PC-3 (cell line): ENCODE results near the gene SCARB2. TPM values are rescaled to one million over a fixed set of nuclear protein-coding genes. Genes with fewer than 3 reads are reported as not detected.

Source experiments
- ATAC-seq: fragments of 200-7000 bp; cut with Tn5 transposase; 2 replicates; pipeline ENCODE4 v1.9.1; 2020; ENCODE audit warnings: mild to moderate bottlenecking, moderate library complexity
- BruUV-seq: library from RNA; stranded (reverse); fragments of 400-500 nt; replicated peaks from 2 replicates; lab custom pipeline; 2021; lab: Mats Ljungman, UMichigan
- CTCF ChIA-PET: fragments of 300-600 bp; sonication (Branson Sonifier 250); formaldehyde crosslinking; loops from one replicate; lab custom pipeline; 2022; ENCODE audit warnings: antibody characterized with exemption; lab: Charles Lee
- POLR2A ChIA-PET: fragments of 300-600 bp; sonication (Branson Sonifier 250); formaldehyde crosslinking; loops from one replicate; lab custom pipeline; 2022; ENCODE audit warnings: antibody characterized with exemption; ENCODE audit not compliant: unreplicated experiment; lab: Charles Lee
- DNase-seq: peaks from one replicate; pipeline ENCODE4 v3.0.0-alpha.2; 2015
- H2AFZ ChIP-seq: fragments of 300-600 bp; sonication (generic); 2 replicates; pipeline ENCODE4 v1.6.0; 2016; ENCODE audit warnings: antibody characterized with exemption, low read length
- H3F3A ChIP-seq: fragments of 300-600 bp; sonication (generic); one replicate; pipeline ENCODE4 v1.6.0; 2017; ENCODE audit warnings: antibody characterized with exemption, low read length, control low read depth, mild to moderate bottlenecking; ENCODE audit not compliant: unreplicated experiment
- H3K27ac ChIP-seq: fragments of 300-600 bp; sonication (generic); 2 replicates; pipeline ENCODE4 v1.5.1; 2016; ENCODE audit warnings: mild to moderate bottlenecking, low read length
- H3K27me3 ChIP-seq: fragments of 300-600 bp; sonication (generic); 2 replicates; pipeline ENCODE4 v1.6.1; 2016; ENCODE audit warnings: low read length, mixed read lengths
- H3K36me3 ChIP-seq: fragments of 300-600 bp; sonication (generic); 2 replicates; pipeline ENCODE4 v1.6.1; 2016; ENCODE audit warnings: low read depth, mixed run types, low read length, mixed read lengths
- H3K4me1 ChIP-seq: fragments of 300-600 bp; sonication (generic); 2 replicates; pipeline ENCODE4 v1.5.1; 2016; ENCODE audit warnings: low read length; ENCODE audit not compliant: insufficient read depth
- H3K4me2 ChIP-seq: fragments of 300-600 bp; sonication (generic); 2 replicates; pipeline ENCODE4 v1.6.0; 2016; ENCODE audit warnings: low read length
- H3K4me3 ChIP-seq: fragments of 300-600 bp; sonication (generic); 2 replicates; pipeline ENCODE4 v1.5.1; 2016; ENCODE audit warnings: mild to moderate bottlenecking, low read length, mixed read lengths
- H3K79me2 ChIP-seq: fragments of 300-600 bp; sonication (generic); 2 replicates; pipeline ENCODE4 v1.6.1; 2017; ENCODE audit warnings: low read length, mixed read lengths
- H3K9ac ChIP-seq: fragments of 300-600 bp; sonication (generic); 2 replicates; pipeline ENCODE4 v1.6.0; 2016; ENCODE audit warnings: mild to moderate bottlenecking, low read length
- H3K9me2 ChIP-seq: fragments of 300-600 bp; sonication (generic); replicated peaks from 2 replicates; pipeline ENCODE4 v1.6.1; 2016; ENCODE audit warnings: mixed run types, low read length, mixed read lengths
- H3K9me3 ChIP-seq: fragments of 300-600 bp; sonication (generic); 2 replicates; pipeline ENCODE4 v1.6.1; 2016; ENCODE audit warnings: low read length, mixed read lengths
- H4K20me1 ChIP-seq: fragments of 300-600 bp; sonication (generic); 2 replicates; pipeline ENCODE4 v1.6.1; 2016; ENCODE audit warnings: low read length, mixed read lengths
- EZH2 ChIP-seq: fragments of 300-600 bp; sonication (generic); IDR thresholded peaks from one replicate; pipeline ENCODE4 v1.6.1; 2017; ENCODE audit warnings: antibody characterized with exemption, mild to moderate bottlenecking, low read length; ENCODE audit not compliant: unreplicated experiment
- EZH2phosphoT487 ChIP-seq: fragments of 300-600 bp; sonication (generic); IDR thresholded peaks from 2 replicates; pipeline ENCODE4 v1.6.1; 2018; ENCODE audit warnings: mild to moderate bottlenecking, antibody characterized with exemption, low read length, borderline replicate concordance
- intact Hi-C: fragments of 100-400 bp; cut with micrococcal nuclease; formaldehyde crosslinking; loops from 2 replicates; pipeline ENCODE4 v1.9.0; 2023
- total RNA-seq: library from RNA; depleted of rRNA; stranded (reverse); fragments of >200 nt; gene quantifications from 2 replicates; pipeline ENCODE4 v1.2.3, GENCODE V29; 2014
- TF ChIP-seq, protein P1 (sequence below): fragments of 300-600 bp; sonication (generic); conservative IDR thresholded peaks from 2 replicates; pipeline ENCODE4 v1.5.1; 2017; ENCODE audit warnings: antibody characterized with exemption, low read depth, mild to moderate bottlenecking, low read length

The SCARB2 gene
- total RNA-seq, 1 experiment from 2014 or later: 56.3 TPM

DNA sequence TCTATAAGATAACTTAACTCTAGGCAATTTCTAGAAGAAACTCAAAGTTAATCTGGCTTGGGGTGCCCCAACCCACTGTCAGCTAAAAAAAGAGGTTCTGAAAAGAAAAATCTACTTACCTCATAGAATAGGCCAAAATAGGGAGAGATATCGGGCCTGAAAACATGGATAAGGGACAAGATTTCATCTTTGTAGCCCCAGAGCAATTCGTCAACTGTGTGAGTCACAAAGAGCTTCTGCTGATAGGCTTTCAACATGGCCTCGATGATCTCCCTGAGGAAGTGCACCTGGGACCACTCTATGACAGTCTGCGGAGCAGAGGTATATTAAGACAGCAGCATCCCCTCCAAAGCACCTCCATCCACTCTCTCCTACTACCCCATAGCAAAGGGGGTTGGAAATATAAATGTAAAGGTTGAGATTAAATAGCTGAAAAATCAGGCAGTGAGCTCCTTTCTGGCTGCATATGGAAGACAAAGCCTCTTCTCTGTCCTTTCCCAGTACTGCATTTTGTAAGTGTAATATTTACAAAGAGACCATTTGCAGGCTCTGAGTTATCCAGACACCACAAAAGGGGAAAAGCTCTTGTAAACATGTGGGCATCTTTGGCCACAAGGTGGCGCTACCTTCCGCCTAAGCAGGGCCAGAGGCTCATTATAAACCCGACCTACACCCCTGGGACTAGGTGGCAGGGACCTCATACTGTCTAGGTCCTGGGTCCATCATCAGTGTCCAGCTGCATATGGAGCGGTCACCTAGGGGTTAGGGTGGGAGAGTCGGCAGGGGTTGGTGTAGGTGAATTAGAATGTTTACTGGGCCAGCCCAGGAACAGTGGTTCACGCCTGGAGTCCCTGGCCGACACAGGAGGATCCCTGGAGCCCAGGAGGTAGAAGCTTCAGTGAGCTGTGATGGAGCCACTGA is 34.0 kb downstream of the SCARB2 start:
- Histone ChIP-seq H3K36me3 (0 out of 2 replicates have a peak, but pooled peaks cover 3% of the 10 kb centered on the region), H3K4me1 (no peaks in the 10 kb centered on the region), H3K4me3 (no peak overlapping the region), H3F3A (no peaks in the 10 kb centered on the region), H3K9ac (no peak overlapping the region), H3K9me2 (no peaks in the 10 kb centered on the region), H3K27me3 (no peaks in the 10 kb centered on the region), H3K9me3 (no peaks in the 10 kb centered on the region), H2AFZ (no peak overlapping the region), H3K4me2 (no peak overlapping the region), H3K27ac (no peak overlapping the region), H3K79me2 (no peaks in the 10 kb centered on the region), H4K20me1 (no peaks in the 10 kb centered on the region)
- POLR2A ChIA-PET: no interaction called here
- no peak for TF ChIP-seq EZH2
- TF ChIP-seq, protein P1, sequence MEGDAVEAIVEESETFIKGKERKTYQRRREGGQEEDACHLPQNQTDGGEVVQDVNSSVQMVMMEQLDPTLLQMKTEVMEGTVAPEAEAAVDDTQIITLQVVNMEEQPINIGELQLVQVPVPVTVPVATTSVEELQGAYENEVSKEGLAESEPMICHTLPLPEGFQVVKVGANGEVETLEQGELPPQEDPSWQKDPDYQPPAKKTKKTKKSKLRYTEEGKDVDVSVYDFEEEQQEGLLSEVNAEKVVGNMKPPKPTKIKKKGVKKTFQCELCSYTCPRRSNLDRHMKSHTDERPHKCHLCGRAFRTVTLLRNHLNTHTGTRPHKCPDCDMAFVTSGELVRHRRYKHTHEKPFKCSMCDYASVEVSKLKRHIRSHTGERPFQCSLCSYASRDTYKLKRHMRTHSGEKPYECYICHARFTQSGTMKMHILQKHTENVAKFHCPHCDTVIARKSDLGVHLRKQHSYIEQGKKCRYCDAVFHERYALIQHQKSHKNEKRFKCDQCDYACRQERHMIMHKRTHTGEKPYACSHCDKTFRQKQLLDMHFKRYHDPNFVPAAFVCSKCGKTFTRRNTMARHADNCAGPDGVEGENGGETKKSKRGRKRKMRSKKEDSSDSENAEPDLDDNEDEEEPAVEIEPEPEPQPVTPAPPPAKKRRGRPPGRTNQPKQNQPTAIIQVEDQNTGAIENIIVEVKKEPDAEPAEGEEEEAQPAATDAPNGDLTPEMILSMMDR: peak; percentile 87
- BruUV-seq: no TSS peak
- intact Hi-C loops: loop anchor here (1.0 to 5.0 kb wide), 5 partner anchors 67 to 323 kb away; partner anchors contain the start of gene STBD1
- DNase-seq (peak; percentile 84), ATAC-seq (peak; percentile 94)
- CTCF ChIA-PET: interaction anchor here (0.6 to 1.2 kb wide), 5 partner anchors 32 to 325 kb away, joined by 3 to 5 read pairs (median 4); partner anchors contain the start of gene STBD1

DNA sequence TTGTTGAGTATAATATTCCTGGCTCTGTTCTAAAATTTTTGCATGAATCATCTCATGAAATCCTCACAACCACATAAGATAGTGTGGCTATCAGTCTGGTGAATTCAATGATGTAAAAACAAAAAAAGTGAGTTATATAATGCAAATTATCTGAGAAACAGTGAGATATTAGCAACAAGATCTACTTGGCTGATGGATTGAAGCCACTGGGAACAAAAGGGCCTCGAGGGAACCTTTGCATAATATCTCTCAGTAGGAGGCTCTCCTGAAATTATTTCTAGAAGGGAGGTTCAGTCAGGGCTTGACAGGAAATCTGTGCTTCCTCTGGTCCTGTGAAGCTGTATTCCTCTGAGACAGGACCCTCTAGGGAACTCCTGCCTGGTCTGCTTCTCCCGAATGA is 35.3 kb downstream of the SCARB2 start:
- Histone ChIP-seq H3K79me2 (no peaks in the 10 kb centered on the region), H3K27ac (no peak overlapping the region), H3K4me1 (no peaks in the 10 kb centered on the region), H4K20me1 (no peaks in the 10 kb centered on the region), H3K9me3 (no peaks in the 10 kb centered on the region), H3K4me2 (no peak overlapping the region), H3K36me3 (0 out of 2 replicates have a peak, but pooled peaks cover 3% of the 10 kb centered on the region), H3F3A (no peaks in the 10 kb centered on the region), H3K9ac (no peak overlapping the region), H3K27me3 (no peaks in the 10 kb centered on the region), H3K9me2 (no peaks in the 10 kb centered on the region), H3K4me3 (no peak overlapping the region), H2AFZ (no peak overlapping the region)
- ATAC-seq: no peak
- no TSS peak for BruUV-seq
- TF ChIP-seq EZH2phosphoT487: no peak
- no peak for TF ChIP-seq EZH2
- TF ChIP-seq, protein P1: no peak
- no peak for DNase-seq
- intact Hi-C loops: no loop called here
- POLR2A ChIA-PET: no interaction called here
- CTCF ChIA-PET: interaction anchor here (0.6 kb wide), 1 partner anchor 178 kb away, joined by 3 read pairs; no protein-coding TSS in a partner anchor

DNA sequence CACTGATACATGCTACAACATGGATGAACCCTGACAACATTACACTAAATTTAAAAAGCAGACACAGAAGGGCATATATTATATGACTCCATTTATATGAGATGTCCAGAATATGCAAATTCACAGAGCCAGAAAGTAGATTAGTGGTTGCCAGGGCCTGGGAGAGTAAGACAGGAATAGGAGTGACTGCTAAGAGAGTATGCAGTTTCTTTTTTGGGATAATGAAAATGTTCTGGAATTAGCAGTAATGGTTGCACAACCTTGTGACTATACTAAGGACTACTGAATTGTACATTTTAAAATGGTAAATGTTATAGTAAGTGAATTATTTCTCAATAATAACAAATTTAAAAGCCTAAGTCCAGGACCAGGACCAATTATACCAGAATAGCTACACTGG is 35.9 kb downstream of the SCARB2 start:
- BruUV-seq: no TSS peak
- ChIA-PET CTCF (no interaction called here), POLR2A (no interaction called here)
- TF ChIP-seq EZH2: no peak
- TF ChIP-seq, protein P1: no peak
- no peak for TF ChIP-seq EZH2phosphoT487
- no peak for ATAC-seq
- no peaks in the 10 kb centered on the region for H3K27me3 ChIP-seq
- no peaks in the 10 kb centered on the region for H3K79me2 ChIP-seq
- no peak overlapping the region for H3K4me3 ChIP-seq
- intact Hi-C loops: no loop called here
- no peak for DNase-seq
- H3K9me2 ChIP-seq: no peaks in the 10 kb centered on the region
- H3K9me3 ChIP-seq: no peaks in the 10 kb centered on the region
- no peak overlapping the region for H3K27ac ChIP-seq
- no peaks in the 10 kb centered on the region for H3F3A ChIP-seq
- no peaks in the 10 kb centered on the region for H3K4me1 ChIP-seq
- H2AFZ ChIP-seq: no peak overlapping the region
- no peaks in the 10 kb centered on the region for H4K20me1 ChIP-seq
- H3K4me2 ChIP-seq: no peak overlapping the region
- H3K36me3 ChIP-seq: 0 out of 2 replicates have a peak, but pooled peaks cover 3% of the 10 kb centered on the region
- no peak overlapping the region for H3K9ac ChIP-seq
